PC-9 (cell line): Measurements from ENCODE around the gene SPATC1L. TPM values are rescaled to one million over a fixed set of nuclear protein-coding genes. Genes with fewer than 3 reads are reported as not detected.

ENCODE experiments used
- BruUV-seq: library from RNA; stranded (reverse); fragments of 400-500 nt; replicated peaks from 2 replicates; lab custom pipeline; 2021; lab: Mats Ljungman, UMichigan
- CTCF ChIA-PET: fragments of 300-600 bp; sonication (Branson Sonifier 250); formaldehyde crosslinking; loops from one replicate; lab custom pipeline; 2022; ENCODE audit warnings: antibody characterized with exemption; lab: Charles Lee
- POLR2A ChIA-PET: fragments of 300-600 bp; sonication (Branson Sonifier 250); formaldehyde crosslinking; loops from one replicate; lab custom pipeline; 2022; ENCODE audit warnings: antibody characterized with exemption; ENCODE audit not compliant: unreplicated experiment; lab: Charles Lee
- DNase-seq, 2 experiments: peaks; one replicate each; pipeline versions ENCODE4 v3.0.0 to v3.0.0-alpha.2; 2015 to 2022; ENCODE audit warnings: mixed read lengths in 1 of 2
- H2AFZ ChIP-seq: fragments of 200-600 bp; sonication (generic); 2 replicates; pipeline ENCODE4 v1.8.1; 2017; ENCODE audit warnings: antibody characterized with exemption
- H3F3A ChIP-seq: fragments of 200-600 bp; sonication (generic); 2 replicates; pipeline ENCODE4 v1.8.1; 2017; ENCODE audit warnings: antibody characterized with exemption, mild to moderate bottlenecking, low read depth; ENCODE audit not compliant: insufficient read depth
- H3K27ac ChIP-seq: fragments of 200-600 bp; sonication (generic); 2 replicates; pipeline ENCODE4 v1.6.1; 2016; ENCODE audit warnings: mixed run types
- H3K27me3 ChIP-seq: fragments of 200-600 bp; sonication (generic); 2 replicates; pipeline ENCODE4 v1.6.1; 2016; ENCODE audit warnings: low read depth, mixed run types; ENCODE audit not compliant: insufficient read depth
- H3K36me3 ChIP-seq: fragments of 200-600 bp; sonication (generic); 2 replicates; pipeline ENCODE4 v1.6.1; 2016; ENCODE audit warnings: low read depth, mixed run types
- H3K4me1 ChIP-seq: fragments of 200-600 bp; sonication (generic); replicated peaks from 2 replicates; pipeline ENCODE4 v1.6.1; 2016; ENCODE audit warnings: mixed run types; ENCODE audit not compliant: insufficient read depth
- H3K4me2 ChIP-seq: fragments of 200-600 bp; sonication (generic); 2 replicates; pipeline ENCODE4 v1.6.1; 2017; ENCODE audit warnings: mixed run types
- H3K4me3 ChIP-seq: fragments of 200-600 bp; sonication (generic); 2 replicates; pipeline ENCODE4 v1.6.1; 2016; ENCODE audit warnings: mixed run types
- H3K79me2 ChIP-seq: fragments of 200-600 bp; sonication (generic); 2 replicates; pipeline ENCODE4 v1.6.1; 2017; ENCODE audit warnings: low read depth, mixed run types
- H3K9me2 ChIP-seq: fragments of 200-600 bp; sonication (generic); 2 replicates; pipeline ENCODE4 v1.8.1; 2017; ENCODE audit warnings: mild to moderate bottlenecking; ENCODE audit not compliant: insufficient read depth
- H3K9me3 ChIP-seq: fragments of 200-600 bp; sonication (generic); 2 replicates; pipeline ENCODE4 v1.8.1; 2016; ENCODE audit warnings: low read depth; ENCODE audit not compliant: insufficient read depth
- H4K20me1 ChIP-seq: fragments of 200-600 bp; sonication (generic); 2 replicates; pipeline ENCODE4 v1.8.1; 2017; ENCODE audit not compliant: insufficient read depth
- CTCF ChIP-seq: fragments of 200-600 bp; sonication (generic); conservative IDR thresholded peaks from 2 replicates; pipeline ENCODE4 v1.6.1; 2017; ENCODE audit warnings: mixed run types, antibody characterized with exemption, mild to moderate bottlenecking, moderate library complexity
- EZH2 ChIP-seq: fragments of 200-600 bp; sonication (generic); IDR thresholded peaks from 2 replicates; pipeline ENCODE4 v1.8.0; 2017; ENCODE audit warnings: antibody characterized with exemption, low read depth
- intact Hi-C: fragments of 100-400 bp; cut with micrococcal nuclease; formaldehyde crosslinking; loops from one replicate; pipeline ENCODE4 v1.10.0; 2022; ENCODE audit not compliant: unreplicated experiment
- total RNA-seq: library from RNA; stranded (reverse); gene quantifications from 2 replicates; pipeline ENCODE4 v1.2.3, GENCODE V29; 2021

SPATC1L gene
- total RNA-seq, 1 experiment from 2014 or later: 32.7 TPM

DNA sequence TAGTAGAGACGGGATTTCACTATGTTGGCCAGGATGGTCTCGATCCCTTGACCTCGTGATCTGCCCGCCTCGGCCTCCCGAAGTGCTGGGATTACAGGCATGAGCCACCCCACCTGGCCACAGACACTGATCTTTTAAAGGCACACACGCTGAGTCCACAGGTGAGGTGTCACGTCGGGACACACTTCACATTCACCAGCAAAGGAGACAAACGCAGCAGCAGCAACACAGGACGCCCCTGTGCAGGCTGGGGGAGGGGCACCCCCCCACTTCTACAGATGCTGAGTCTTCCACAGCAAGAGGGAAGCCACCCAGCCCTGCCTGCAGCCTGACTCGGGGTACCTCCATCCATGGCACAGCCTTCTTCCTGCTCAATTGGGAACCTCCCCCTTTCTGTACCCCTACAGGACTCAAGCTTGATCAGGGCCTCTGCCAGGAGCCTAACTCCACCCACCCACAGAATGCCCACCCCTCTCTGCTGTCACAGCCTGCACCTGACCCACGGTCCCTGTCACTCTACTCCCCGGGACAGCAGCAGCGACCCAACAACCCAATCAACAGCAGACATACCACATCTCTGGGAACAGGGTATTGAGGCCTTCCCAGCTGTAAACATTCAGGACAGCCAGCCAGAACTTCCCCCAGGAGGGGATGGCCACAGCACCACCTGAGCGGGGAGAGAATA lies 34.8 kb upstream of the SPATC1L start:
- Histone ChIP-seq H3K27ac (no peak overlapping the region), H3K4me2 (no peak overlapping the region), H3K4me3 (no peak overlapping the region), H3K4me1 (no peaks in the 10 kb centered on the region), H3K9me2 (no peaks in the 10 kb centered on the region), H4K20me1 (no peaks in the 10 kb centered on the region), H2AFZ (no peak overlapping the region), H3K36me3 (no peaks in the 10 kb centered on the region), H3K79me2 (no peaks in the 10 kb centered on the region), H3K9me3 (no peaks in the 10 kb centered on the region), H3K27me3 (no peaks in the 10 kb centered on the region), H3F3A (no peaks in the 10 kb centered on the region)
- BruUV-seq: no TSS peak
- ChIA-PET CTCF (no interaction called here), POLR2A (no interaction called here)
- DNase-seq: no peak
- TF ChIP-seq EZH2 (no peak), CTCF (no peak)
- intact Hi-C loops: no loop called here

GRCh38 chr21:46217511-46218196 lies 33.4 kb upstream of the SPATC1L start:
- Histone ChIP-seq H3K36me3 (no peaks in the 10 kb centered on the region), H3K27me3 (no peaks in the 10 kb centered on the region), H2AFZ (no peak overlapping the region), H3K4me3 (no peak overlapping the region), H3K4me1 (no peaks in the 10 kb centered on the region), H3K79me2 (no peaks in the 10 kb centered on the region), H3K4me2 (no peak overlapping the region), H3K9me2 (no peaks in the 10 kb centered on the region), H4K20me1 (no peaks in the 10 kb centered on the region), H3K9me3 (no peaks in the 10 kb centered on the region), H3F3A (no peaks in the 10 kb centered on the region), H3K27ac (no peak overlapping the region)
- BruUV-seq: no TSS peak
- intact Hi-C loops: no loop called here
- ChIA-PET CTCF (interaction anchor here (0.6 kb wide), 1 partner anchor 13 kb away, joined by 4 read pairs; no protein-coding TSS in a partner anchor), POLR2A (no interaction called here)
- TF ChIP-seq EZH2 (no peak), CTCF (no peak)
- no peak for DNase-seq

- no peaks in the 10 kb centered on the region for H3K79me2 ChIP-seq
- H3K4me3 ChIP-seq: no peak overlapping the region
- DNase-seq: no peak
- H3K4me1 ChIP-seq: no peaks in the 10 kb centered on the region
- H3K4me2 ChIP-seq: no peak overlapping the region
- BruUV-seq: no TSS peak
- H2AFZ ChIP-seq: no peak overlapping the region
- H3K36me3 ChIP-seq: no peaks in the 10 kb centered on the region
- no peaks in the 10 kb centered on the region for H3K27me3 ChIP-seq
- H3F3A ChIP-seq: no peaks in the 10 kb centered on the region
- H3K9me3 ChIP-seq: no peaks in the 10 kb centered on the region
- no peaks in the 10 kb centered on the region for H4K20me1 ChIP-seq
- TF ChIP-seq CTCF (no peak), EZH2 (no peak)
- ChIA-PET POLR2A (no interaction called here), CTCF (no interaction called here)
- no peak overlapping the region for H3K27ac ChIP-seq
- no peaks in the 10 kb centered on the region for H3K9me2 ChIP-seq
- intact Hi-C loops: no loop called here
Observed at GRCh38 chr21:46216132-46216747, 32.0 kb upstream of the SPATC1L start.
